ENCODE results near the gene NEU1.

The NEU1 gene

GRCh38 chr6:31892821-31893220 lies 30.2 kb upstream of the NEU1 start:
- no peak for DNase-seq

DNA sequence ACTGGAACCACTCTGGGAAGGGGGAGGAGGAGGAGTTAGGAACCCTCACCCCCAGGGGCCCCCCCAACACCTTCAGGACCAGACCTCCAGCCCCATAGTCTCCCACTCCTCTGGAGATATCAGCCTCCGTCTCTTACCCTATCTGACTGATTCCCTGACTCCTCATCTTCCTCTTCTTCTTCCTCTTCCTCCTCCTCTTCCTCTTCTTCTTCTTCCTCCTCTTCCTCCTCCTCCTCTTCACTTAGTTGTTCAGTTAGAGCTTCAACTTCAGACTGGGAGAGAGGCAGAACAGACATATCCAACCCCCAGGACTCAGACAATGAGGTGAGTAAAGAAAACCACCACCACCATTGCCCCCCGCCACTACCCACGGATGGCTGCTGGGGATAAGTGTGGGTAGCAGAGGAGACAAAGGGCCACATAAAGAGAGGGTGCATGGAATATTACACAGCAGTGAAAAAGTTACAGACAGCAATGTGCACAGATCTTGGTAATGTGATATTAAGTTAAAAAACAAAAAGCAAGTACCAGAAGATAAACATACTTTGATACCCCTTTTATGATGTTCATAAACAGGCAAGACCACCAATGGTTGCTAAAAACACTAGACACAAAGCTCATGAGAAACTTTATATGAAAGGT lies 26.8 kb upstream of the NEU1 start:
- no peak for DNase-seq

DNA sequence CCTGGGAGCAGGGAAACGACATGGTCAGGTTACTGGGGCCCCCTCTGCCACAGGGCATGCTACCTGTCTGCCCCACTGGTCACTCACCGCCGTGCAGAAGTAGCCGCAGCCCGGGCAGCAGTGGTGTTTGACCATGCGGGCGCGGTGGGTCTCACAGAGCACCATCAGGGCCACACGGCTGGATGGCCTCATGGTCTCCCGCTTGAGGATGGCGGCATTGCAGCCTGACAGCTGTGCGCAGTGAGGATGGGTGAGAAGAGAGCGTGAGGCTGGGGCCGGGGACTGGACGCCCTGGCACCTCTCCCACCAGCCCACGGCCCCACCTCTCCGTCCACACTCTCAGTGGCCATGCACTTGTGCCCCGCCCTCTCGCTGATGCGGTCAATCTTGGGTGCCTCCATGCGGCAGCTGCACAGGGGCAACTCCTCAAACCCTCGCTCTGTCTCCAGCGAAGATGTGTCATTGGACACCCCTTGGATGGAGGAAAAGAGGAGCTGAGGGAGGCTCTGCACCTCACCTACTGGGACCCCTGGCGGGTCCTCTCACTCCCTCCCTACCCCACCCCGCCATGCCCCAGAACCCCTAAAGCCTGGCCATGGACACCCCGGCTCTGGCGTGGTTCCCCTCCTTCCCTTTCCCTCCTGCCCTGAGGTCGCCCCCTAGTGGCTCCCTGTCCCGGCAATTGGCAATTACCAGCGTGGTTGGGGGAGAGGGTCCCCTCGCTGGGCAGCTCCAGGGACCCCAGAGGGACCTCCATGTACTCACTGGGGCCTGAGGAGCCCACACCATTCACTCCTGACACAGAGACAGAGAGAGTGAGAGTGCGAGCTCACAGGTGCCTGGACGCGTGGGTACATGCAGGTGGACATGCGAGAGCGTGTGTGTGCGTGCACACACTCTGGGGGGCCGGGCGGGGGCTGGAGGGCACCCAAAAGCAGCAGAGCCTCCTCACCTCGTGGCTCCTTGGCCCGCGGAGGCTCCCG lies 25.9 kb upstream of the NEU1 start:
- DNase-seq, result peak; percentile 72 to 76

DNA sequence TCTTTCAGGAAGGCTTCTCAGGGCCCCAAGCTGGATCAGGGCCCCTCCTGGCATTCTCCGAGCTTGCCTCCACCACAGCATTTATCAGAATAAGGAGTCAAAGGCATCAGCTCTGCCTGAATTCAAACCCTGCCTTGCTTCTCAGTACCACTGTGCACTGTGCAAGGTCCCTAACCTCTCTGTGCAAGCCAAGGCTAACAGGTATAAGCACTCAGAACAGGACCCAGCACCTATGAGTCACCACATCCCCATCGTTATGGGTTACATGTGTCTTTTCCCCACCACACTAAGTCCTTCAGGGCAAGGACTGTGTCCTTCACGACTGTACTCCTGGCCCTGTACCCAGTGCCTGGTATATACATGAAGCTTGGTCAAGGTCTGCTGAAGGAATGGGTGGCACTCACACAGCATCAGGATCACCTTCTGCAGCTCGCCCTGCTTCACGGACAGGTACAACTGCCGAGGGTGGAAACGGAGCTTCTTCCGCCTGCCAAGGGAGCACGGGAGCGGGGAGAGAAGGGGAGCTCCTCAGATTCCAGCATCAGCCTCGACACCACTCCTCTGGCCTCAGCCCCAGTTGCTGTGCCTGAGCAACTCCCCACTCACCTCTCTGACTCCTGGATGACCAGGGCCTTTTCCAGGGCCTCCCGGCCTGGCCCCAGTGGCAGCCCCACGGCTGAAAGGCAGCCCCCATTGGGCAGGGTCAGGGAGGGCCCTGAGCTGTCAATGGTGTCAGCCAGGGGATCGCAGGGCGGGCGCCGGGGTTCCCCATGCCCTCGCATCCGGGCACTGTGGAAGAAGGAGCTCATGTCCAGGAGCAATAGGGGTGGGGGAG lies 24.8 kb upstream of the NEU1 start:
- no peak for DNase-seq

GRCh38 chr6:31886541-31886991 lies 23.9 kb upstream of the NEU1 start:
- DNase-seq, result no peak

DNA sequence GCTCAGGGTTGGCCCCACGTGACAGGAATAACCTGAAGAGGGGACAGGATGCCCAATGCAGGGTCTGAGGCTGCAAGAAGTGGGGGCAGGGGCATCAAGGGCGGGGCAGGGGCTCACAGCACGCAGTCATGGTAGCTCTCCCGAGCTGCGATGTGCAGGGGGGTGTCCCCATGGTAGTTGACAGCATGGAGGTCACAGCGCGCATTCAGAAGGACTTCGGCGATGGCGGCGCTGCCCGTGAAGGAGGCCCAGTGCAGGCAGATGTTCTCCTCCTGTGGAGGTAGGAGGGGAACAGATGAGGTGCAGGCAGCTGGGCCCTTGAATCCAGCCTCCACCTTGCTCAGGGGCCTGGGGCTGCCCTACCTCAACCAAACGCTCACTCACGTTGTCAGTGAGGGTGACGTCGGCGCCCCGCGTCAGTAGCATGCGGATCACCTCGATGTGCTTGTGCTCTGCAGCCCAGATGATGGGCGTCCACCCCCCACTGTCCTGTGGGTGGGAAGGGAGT lies 22.0 kb upstream of the NEU1 start:
- no peak for DNase-seq

GRCh38 chr6:31883676-31884075 lies 21.1 kb upstream of the NEU1 start:
- no peak for DNase-seq

GRCh38 chr6:31882344-31882743 lies 19.7 kb upstream of the NEU1 start:
- DNase-seq, result no peak

- DNase-seq, result no peak
Measured at GRCh38 chr6:31881136-31881859, 18.7 kb upstream of the NEU1 start.

DNA sequence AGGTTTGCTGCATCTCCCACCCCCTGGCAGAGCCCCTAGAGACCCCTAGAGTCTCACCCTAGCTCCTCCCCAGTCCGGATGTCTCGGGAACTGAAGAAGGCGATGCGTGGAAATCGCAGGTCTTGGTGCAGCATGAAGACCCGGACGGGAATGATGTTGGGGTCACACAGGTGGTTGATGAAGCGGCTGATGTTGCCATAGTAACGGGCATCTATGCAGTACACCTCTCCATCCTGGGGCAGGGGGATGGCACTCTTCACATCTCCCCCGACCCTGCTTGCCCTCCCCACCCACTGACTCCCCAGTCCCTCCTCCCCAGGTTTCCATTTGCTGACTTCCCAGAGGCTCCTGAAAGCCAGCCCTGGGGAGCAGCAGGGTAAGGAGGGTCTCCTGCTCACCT lies 18.0 kb upstream of the NEU1 start:
- DNase-seq, result no peak

DNA sequence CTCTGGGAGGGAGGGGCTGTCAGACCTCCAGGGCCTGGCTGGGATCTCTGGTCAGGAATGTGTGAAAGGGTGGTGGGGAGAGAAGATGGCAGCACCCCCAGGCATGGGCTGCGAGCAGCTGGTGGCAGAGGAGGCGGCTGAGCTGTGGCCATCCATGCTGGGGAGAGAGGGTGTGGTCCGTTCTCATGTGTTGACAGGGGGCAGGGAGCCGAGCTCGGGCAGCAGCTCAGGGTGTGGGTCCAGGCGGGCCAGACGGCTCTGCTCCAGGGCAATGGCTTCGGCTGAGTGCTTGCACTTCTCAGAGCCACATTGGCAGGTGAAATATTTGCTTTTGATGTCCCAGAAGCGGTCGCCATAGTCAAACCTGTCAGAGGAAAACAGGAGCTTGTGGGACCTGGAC lies 17.3 kb upstream of the NEU1 start:
- DNase-seq, result no peak

DNA sequence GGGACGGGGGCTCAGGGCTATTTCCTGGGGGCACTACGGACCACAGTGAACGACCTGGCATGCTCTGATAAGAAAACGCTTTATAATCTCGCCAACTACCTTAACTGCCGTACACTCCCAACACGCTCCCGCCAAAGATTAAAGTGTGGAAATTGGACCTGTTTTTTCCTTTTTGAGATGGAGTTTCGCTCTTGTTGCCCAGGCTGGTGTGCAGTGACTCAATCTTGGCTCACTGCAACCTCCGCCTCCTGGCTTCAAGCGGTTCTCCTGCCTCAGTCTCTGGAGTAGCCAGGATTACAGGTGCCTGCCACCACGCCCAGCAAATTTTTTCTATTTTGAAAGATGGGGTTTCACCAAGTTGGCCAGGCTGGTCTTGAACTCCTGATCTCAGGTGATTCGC lies 16.5 kb upstream of the NEU1 start:
- DNase-seq, result no peak

DNA sequence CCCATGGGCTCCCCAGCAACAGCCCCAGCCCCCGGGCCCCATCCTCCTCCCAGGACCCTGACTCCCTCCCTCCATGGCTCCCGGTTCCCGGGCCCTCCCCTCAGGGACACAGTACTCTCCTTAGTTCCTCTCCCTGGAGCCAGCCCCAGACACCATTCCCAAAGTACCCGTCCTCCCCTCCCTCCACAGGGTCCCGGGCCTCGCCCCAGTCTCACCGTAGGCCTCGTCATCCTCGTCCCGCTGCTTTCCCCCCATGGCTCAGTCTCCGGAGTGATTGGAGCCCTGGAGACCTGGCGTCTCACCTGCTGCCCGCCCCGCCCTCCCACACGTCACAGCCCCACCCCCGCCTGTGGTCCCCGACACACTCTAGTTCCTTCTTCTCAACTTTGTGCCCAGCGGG lies 16.1 kb upstream of the NEU1 start, which contains the start of gene SLC44A4:
SLC44A4 (minus strand) TSS at position 272 of the 400 bp plus-strand sequence; CDS start at position 255, 17 bp downstream.
- no peak for DNase-seq

GRCh38 chr6:31878222-31878621 lies 15.6 kb upstream of the NEU1 start:
- DNase-seq, result no peak

DNA sequence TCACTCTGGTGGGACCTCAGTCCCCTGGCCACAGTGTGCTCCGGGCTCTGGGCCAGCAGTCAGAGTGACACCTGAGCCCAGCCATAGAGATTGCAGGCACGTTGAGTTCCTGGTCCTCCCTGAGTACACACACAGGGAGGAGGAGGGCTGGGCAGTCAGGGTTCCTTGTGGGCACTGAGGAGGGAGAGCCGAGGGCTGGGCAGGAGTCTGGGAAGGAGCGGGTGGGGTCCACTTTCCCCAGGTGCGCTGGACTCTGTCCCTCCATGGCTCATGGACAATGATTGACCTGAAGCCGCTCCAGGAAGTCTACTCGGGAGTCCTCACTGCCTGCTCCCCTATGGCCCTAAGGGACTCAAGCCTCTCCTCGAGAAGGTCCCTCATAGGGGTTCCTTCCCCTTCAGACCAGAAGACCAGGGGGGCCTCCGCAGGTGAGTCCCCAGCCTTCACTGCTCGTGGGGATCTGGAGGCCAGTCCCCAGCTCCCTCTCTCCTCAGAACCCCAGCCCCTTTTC lies 15.1 kb upstream of the NEU1 start:
- DNase-seq, result no peak

DNA sequence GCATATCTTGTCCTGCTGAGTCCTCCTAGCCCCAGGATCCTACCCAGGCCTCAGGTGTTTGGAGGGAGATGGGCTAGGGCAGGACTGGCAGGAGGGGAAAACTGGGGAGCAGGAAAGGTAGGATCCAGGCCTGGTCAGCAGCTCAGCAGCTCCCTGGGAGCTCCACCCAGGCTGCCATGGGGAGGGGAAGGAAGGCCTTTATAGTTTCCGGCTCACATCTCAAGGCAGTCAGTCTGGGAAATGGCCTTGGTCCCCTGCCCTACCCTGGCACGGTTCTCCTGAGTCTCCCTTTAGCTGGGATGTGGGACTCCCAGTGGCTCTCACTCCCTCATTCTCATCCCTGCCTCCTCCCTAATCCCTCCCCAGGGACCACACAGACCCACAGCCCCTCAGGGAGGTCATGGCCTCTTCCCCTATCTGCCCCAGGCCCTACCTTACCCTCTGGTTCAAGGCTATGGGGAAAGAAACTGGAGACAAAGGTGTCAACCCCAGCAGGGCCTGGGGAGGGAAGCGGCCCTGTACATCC lies 14.6 kb upstream of the NEU1 start:
- no peak for DNase-seq

- DNase-seq, result no peak
Measured at GRCh38 chr6:31876357-31876756, 13.7 kb upstream of the NEU1 start.

DNA sequence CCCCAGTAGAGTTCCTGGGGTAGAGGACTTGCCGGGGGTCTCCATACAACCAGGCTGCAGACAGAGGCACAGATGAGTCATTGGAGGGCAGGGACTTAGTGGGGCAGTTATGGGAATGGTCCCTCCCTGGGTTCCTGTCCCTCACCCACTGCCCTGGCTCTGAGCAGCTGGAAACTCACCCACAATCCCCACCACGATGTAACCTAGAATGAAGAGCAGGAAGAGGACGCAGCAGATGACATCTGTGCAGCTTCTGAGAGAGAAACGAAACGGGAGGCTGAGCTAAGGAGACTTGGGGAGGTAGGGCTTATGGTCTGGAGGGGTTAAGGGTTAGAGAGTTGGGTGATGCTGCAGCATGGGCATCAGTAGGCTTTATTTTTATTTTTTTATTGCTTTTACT lies 13.3 kb upstream of the NEU1 start:
- DNase-seq, result no peak

DNA sequence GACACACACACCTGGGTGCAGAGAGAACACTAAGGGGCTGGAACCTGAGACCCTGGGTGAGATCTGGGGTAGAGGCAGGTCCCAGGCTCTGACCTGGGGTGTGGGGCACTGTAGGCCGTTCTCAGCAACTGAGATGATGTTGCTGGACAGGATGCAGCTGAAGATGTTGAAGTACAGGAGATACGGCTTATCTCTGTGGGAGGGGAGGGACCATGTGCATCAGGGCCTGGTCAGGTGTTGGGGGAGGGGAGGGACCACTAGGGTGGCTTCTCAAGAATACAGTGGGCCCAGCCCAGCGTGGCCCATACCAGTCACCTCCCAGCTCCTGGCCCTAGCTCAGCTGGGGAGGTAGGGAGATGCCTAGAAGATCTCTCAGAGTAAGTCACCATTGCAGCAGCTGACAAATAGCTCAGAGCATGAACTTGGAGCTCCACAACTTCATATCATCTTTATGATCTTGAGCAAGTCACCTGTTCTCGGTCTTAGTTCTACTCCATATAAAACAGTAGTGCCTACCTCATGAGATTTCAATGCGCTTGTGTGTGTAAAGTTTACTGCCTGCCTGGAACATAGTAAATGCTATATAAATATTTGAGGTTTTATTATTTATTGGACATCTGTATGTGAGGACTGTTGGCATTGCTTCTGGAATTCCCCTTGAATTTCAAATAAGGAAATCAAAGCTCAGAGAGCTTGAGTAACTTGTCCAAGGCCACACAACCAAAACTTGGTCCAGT lies 12.4 kb upstream of the NEU1 start:
- no peak for DNase-seq

GRCh38 chr6:31874084-31874670 lies 11.6 kb upstream of the NEU1 start:
- DNase-seq, result no peak
